ENCODE results near the gene AGL. TPM values are rescaled to one million over a fixed set of nuclear protein-coding genes. Genes with fewer than 3 reads are reported as not detected.
"Not testable (repeated sequence)": the region's sequence is repeated elsewhere in the genome, so short reads cannot be mapped to it uniquely, and the experiment has no call there.

Gene AGL
- total RNA-seq, 1 experiment from 2014 or later = 7.9 TPM

DNA sequence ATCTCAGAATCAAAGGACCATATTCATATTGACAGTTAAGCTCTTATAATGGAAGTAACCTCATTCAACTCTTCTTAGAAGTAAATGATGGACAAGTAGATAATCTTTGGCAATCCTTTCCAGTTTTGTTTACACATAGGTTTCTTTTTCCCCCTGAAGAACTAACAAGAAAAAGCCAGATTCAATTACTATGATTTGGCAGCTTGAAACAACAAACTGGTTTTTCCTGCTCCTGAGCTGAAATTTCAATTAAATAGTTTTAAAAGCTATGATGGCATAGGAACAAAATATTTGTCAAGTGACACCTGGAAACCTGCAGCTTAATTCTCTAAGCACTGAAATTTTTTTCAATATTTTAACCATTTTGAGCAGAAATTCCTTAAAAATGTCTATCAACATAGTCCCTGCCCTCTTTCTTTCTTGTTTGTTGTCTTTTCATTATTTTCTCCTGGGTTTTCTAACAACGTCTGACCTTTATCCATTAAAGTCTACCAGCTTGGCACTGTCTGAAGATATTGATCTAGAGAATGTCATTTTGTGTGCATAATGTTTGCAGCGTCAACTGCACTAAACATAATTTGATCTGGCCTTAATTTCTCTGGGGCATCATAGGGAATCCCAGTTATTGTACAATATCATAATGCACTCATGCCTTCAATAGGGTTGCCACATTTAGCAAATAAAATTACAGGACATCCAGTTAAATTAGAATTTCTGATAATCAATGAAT, 115.7 kb downstream of the AGL start:
- Histone ChIP-seq H3K36me3 (peaks cover 6% of the 10 kb centered on the region; the same call in 1 of the 2 replicates), H3K9me3 (replicated peaks) (no peaks in the 10 kb centered on the region), H3K27me3 (replicated peaks) (no peaks in the 10 kb centered on the region), H3K4me1 (replicated peaks) (peaks cover 12% of the 10 kb centered on the region), H3K27ac (no peak overlapping the region), H3K4me3 (no peak overlapping the region)
- DNase-seq (ENCODE audit: low read depth in 1 of 2, low spot score in 2 of 2) = no peak

DNA sequence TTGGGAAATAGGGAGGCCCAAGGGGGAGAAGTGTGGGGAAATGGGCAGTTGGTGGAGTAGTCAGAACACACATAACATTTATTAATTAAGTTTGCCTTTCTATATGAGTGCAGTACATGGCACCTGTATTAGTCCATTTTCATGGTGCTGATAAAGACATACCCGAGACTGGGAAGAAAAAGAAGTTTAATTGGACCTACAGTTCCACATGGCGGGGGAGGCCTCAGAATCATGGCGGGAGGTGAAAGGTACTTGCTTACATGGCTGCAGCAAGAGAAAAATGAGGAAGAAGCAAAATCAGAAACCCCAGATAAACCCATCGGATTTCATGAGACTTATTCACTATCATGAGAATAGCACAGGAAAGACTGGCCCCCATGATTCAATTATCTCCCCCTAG, 118.1 kb downstream of the AGL start:
- H3K4me1 ChIP-seq (replicated peaks) = peaks cover 14% of the 10 kb centered on the region
- no peak for DNase-seq (ENCODE audit: low read depth in 1 of 2, low spot score in 2 of 2)
- H3K9me3 ChIP-seq (replicated peaks) = no peaks in the 10 kb centered on the region
- H3K36me3 ChIP-seq = peaks cover 6% of the 10 kb centered on the region; the same call in 1 of the 2 replicates
- no peaks in the 10 kb centered on the region for H3K27me3 ChIP-seq (replicated peaks)
- no peak overlapping the region for H3K4me3 ChIP-seq
- no peak overlapping the region for H3K27ac ChIP-seq

DNA sequence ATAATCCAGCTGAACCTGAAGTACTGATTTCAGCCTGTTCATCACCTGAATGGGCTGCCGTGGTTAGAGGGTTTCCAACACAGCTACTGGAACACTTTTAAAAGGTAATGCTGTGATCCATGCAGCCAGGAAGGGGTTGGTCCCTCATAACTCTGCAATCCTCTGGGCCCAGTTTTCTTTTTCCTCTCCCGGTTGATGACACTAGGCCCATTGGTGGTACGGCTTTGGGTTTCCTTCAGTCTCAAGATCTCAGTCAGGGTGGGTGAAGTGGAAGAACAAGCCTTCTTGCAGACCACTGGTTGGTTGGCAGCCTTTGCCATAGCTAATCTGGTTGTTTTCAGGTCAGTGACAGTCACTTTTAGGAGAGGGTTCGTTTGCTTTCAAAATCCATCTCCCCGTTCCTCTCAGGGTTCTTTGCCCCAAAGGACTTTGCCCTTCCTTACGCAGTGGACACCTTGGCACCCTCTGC, 119.1 kb downstream of the AGL start:
- Histone ChIP-seq H3K27ac (peak overlapping the region; percentile 43), H3K36me3 (peaks cover 6% of the 10 kb centered on the region; the same call in 1 of the 2 replicates), H3K4me1 (replicated peaks) (peaks cover 14% of the 10 kb centered on the region), H3K9me3 (replicated peaks) (no peaks in the 10 kb centered on the region), H3K4me3 (peak overlapping the region; percentile 92), H3K27me3 (replicated peaks) (no peaks in the 10 kb centered on the region)
- no peak for DNase-seq (ENCODE audit: low read depth in 1 of 2, low spot score in 2 of 2)

DNA sequence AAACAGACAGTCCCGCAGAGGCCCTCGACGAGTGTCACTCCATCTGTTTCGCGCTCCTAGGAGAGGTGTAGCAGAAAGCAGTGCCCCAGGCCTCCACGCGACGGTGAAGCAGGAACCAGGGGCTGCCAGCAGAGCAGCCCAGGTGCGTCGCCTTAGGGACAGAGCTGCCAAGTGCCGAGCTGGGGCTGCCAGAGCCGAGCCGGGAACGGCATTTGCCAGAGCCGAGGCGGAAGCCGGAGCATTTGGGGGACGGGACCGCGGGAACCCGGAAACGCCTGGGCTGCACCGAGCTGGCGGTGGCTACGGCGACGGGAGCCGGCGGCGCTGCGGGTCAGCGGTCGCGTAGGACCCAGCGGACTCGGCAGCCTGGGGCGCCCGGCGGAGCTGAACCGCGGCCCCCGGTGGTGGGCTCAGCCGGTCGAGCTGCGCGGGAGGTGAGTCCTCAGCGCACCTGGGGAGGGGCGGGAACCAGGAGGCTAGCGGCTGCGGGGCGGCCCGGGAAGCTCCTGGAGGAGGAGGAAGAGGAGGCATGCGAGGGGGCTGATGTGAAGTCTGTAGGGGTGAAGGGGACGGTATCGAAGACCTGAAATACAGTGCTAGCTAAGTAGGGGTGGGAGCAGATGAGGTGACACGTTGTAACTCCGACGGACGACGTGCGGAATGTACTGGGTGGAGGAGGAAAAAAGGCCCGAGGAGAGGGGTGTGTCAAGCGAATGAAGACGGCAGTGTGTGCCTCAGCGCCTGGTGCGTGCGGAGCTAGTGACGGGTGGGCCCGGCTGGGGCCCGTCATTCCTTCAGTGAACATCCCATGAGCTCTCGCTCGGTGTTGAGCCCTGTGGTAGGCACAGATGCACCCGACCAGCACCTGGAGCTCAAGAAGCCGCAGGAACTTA, 119.8 kb downstream of the AGL start, which contains the start of gene SLC35A3:
Gene SLC35A3 (plus strand): TSS at position 268 of the 893 bp plus-strand sequence. CDS start 23,559 bp downstream, outside the sequence.
- H3K4me3 ChIP-seq = peak within 1 kb of the TSS; percentile 92

DNA sequence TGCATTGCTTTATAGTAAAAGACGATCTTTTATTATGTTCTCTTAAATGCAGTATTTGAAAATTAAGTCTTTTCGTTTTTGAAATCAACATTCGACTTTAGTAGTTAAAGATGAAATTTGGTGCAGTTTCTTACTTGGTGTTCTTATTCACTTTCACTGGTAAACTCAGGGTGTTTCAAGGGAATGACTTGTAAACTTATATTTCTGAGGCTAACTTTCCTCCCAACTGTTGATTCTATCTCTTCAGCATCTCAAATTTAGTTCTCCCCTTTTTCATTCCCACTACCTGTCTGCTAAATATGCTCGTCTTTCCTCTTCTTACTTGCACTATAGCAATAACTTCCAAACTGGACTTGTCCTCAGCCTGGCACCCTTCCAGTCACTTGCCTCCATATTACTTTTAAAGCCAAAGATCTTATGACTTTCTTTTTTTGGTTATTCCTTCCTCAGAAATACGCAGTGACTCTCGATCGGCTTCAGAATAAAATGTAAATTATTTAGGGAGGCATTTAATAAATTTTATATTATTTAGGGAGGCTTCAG, 120.6 kb downstream of the AGL start:
- Histone ChIP-seq H3K36me3 (peaks cover 8% of the 10 kb centered on the region; the same call in 1 of the 2 replicates), H3K9me3 (replicated peaks) (no peaks in the 10 kb centered on the region), H3K27me3 (replicated peaks) (no peaks in the 10 kb centered on the region), H3K4me1 (replicated peaks) (peaks cover 14% of the 10 kb centered on the region), H3K27ac (peak overlapping the region; percentile 43), H3K4me3 (peak overlapping the region; percentile 92)
- DNase-seq (ENCODE audit: low read depth in 1 of 2, low spot score in 2 of 2) = no peak

More for the DNA sequence above, 119.8 kb downstream of the AGL start, which contains the start of gene SLC35A3:
- peak within 1 kb of the TSS; percentile 43 for H3K27ac ChIP-seq
- no peaks in the 10 kb centered on the region for H3K27me3 ChIP-seq (replicated peaks)
- H3K9me3 ChIP-seq (replicated peaks) = no peaks in the 10 kb centered on the region
- DNase-seq (ENCODE audit: low read depth in 1 of 2, low spot score in 2 of 2) = peak; percentile 75 to 80
- H3K4me1 ChIP-seq (replicated peaks) = peaks cover 14% of the 10 kb centered on the region
- H3K36me3 ChIP-seq = peaks cover 6% of the 10 kb centered on the region; the same call in 1 of the 2 replicates

DNA sequence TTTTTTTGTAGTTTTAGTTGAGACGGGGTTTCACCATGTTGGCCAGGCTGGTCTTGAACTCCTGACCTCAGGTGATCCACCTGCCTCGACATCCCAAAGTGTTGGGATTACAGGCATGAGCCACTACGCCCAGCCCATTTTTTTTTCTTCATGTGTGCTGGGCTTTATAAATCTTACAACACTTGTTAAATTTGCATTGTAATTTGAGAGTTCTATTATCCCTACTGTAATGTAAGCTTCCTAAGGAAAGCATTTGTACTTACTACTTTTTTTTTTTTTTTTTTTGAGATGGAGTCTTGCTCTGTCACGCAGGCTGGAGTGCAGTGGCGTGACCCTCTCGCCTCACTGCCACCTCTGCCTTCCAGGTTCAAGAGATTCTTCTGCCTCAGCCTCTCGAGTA, 121.9 kb downstream of the AGL start:
- H3K4me1 ChIP-seq (replicated peaks) = peaks cover 14% of the 10 kb centered on the region
- not testable (repeated sequence) for H3K27me3 ChIP-seq (replicated peaks); H3K27ac ChIP-seq; H3K4me3 ChIP-seq; H3K9me3 ChIP-seq (replicated peaks); DNase-seq (ENCODE audit: low read depth in 1 of 2, low spot score in 2 of 2)
- peaks cover 16% of the 10 kb centered on the region for H3K36me3 ChIP-seq

Other genes starting within 250 kb of the AGL start
- gene PALMD, start 204.2 kb upstream of the AGL start, total RNA-seq (2014; rRNA removed; shearing (Covaris generic)) = 3.1 and 9.9 TPM in 2 replicates
- gene FRRS1, start 83.7 kb upstream of the AGL start, total RNA-seq (2014; rRNA removed; shearing (Covaris generic)) = 4.0 and 11.4 TPM in 2 replicates
- 27.2 and 31.2 TPM in 2 replicates for gene SLC35A3, start 119.6 kb downstream of the AGL start, total RNA-seq (2014; rRNA removed; shearing (Covaris generic))